Measurements from ENCODE around the gene CLDND2. TPM values are rescaled to one million over a fixed set of nuclear protein-coding genes. Genes with fewer than 3 reads are reported as not detected.
"Not testable (repeated sequence)": the region's sequence is repeated elsewhere in the genome, so short reads cannot be mapped to it uniquely, and the experiment has no call there.

CLDND2 gene
- total RNA-seq, 1 donor from 2014 or later = not detected

GRCh38 chr19:51410950-51411748 is 42.3 kb upstream of the CLDND2 start:
- Mint-ChIP-seq H3K36me3 (ENCODE audit: unreplicated experiment) (no peaks in the 10 kb centered on the region), H3K27ac (ENCODE audit: unreplicated experiment) (no peak overlapping the region)

DNA sequence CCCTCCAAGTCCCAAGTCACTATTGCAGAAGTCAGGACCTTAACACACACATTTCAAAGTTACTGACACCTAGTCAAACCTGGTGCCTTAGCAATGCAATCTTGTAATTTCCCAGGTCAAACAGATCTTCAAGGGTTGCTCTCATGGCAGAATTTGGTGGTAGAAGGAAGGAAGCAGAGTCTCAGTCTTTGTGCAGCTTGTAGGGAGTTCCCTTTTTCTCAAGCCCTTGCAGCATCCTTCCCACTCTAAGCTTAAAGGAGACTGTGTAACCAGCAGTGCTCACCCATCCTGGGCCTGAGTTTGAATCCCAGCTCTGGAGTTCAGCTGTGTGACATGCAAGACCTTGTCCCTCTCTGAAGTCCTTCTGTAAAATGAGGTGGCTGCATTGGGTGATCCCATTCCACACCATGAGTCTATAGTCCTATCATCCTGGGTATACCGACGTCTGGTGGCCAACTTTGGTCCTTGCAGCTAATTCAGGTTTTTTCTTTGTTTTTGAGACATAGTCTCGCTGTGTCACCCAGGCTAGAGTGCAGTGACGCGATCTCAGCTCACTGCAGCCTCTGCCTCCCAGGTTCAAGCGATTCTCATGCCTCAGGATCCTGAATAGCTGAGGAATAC is 38.8 kb upstream of the CLDND2 start:
- H3K9me3 Mint-ChIP-seq (ENCODE audit: unreplicated experiment) = peaks cover 7% of the 10 kb centered on the region
- no peak overlapping the region for H3K27ac Mint-ChIP-seq (ENCODE audit: unreplicated experiment)
- peak; percentile 20 for TF ChIP-seq CTCF (IDR thresholded peaks at IDR 0.05)
- no peaks in the 10 kb centered on the region for H3K36me3 Mint-ChIP-seq (ENCODE audit: unreplicated experiment)
- no peaks in the 10 kb centered on the region for H3K4me1 Mint-ChIP-seq (ENCODE audit: unreplicated experiment)
- no peaks in the 10 kb centered on the region for H3K27me3 Mint-ChIP-seq (ENCODE audit: unreplicated experiment)
- H3K4me3 Mint-ChIP-seq (ENCODE audit: unreplicated experiment) = no peak overlapping the region
- no peak for DNase-seq (ENCODE audit: extremely low spot score, unreplicated experiment)

More at GRCh38 chr19:51410950-51411748, 42.3 kb upstream of the CLDND2 start:
- Mint-ChIP-seq H3K27me3 (ENCODE audit: unreplicated experiment) (no peaks in the 10 kb centered on the region), H3K9me3 (ENCODE audit: unreplicated experiment) (peaks cover 3% of the 10 kb centered on the region), H3K4me3 (ENCODE audit: unreplicated experiment) (no peak overlapping the region), H3K4me1 (ENCODE audit: unreplicated experiment) (no peaks in the 10 kb centered on the region)
- TF ChIP-seq CTCF (IDR thresholded peaks at IDR 0.05) = no peak
- DNase-seq (ENCODE audit: extremely low spot score, unreplicated experiment) = no peak

DNA sequence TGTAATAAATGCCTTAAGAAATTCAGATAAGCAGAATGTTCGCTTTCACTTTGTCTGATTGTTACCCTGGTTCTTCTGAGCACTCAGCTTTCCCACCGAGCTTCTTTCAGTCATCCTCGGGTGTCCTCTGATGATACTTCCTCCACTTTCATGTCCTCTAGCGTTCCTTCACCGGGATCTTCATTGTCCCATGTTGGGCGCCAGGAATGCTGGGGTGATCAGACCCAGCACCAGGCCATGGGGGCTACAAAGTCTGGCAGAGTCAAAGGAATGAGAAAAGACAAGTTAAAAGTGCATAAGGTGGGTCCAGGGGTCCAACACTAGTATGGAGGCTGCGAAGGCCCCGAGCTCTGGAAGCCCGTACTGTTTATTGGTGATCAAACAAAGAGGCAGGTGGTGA is 33.3 kb upstream of the CLDND2 start:
- DNase-seq (ENCODE audit: extremely low spot score, unreplicated experiment) = no peak
- Mint-ChIP-seq H3K36me3 (ENCODE audit: unreplicated experiment) (no peaks in the 10 kb centered on the region), H3K9me3 (ENCODE audit: unreplicated experiment) (peaks cover 15% of the 10 kb centered on the region), H3K4me1 (ENCODE audit: unreplicated experiment) (no peaks in the 10 kb centered on the region), H3K27ac (ENCODE audit: unreplicated experiment) (no peak overlapping the region), H3K27me3 (ENCODE audit: unreplicated experiment) (no peaks in the 10 kb centered on the region), H3K4me3 (ENCODE audit: unreplicated experiment) (no peak overlapping the region)
- TF ChIP-seq CTCF (IDR thresholded peaks at IDR 0.05) = no peak

DNA sequence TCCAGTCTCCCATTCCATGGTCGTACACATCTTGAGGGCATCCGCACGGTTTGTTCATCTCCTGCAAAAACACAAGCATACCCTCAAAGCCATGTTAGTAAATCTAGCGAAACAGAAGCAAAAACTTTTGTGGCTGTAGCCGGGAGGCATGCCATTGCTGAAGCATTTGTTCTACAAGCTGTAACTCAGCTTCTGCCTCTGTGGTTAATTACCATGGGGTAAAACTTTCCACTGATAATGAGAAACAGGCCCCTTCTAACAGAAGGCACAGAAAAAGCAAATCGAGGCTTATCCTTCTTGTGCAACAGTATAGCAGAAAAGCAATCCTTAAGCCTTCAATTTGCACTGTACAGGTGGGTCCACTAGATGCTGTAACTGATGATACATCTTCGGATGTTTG is 31.1 kb upstream of the CLDND2 start:
- DNase-seq (ENCODE audit: extremely low spot score, unreplicated experiment); H3K4me1 Mint-ChIP-seq (ENCODE audit: unreplicated experiment); H3K27ac Mint-ChIP-seq (ENCODE audit: unreplicated experiment); H3K36me3 Mint-ChIP-seq (ENCODE audit: unreplicated experiment); H3K27me3 Mint-ChIP-seq (ENCODE audit: unreplicated experiment); H3K4me3 Mint-ChIP-seq (ENCODE audit: unreplicated experiment): not testable (repeated sequence)
- peaks cover 15% of the 10 kb centered on the region for H3K9me3 Mint-ChIP-seq (ENCODE audit: unreplicated experiment)

DNA sequence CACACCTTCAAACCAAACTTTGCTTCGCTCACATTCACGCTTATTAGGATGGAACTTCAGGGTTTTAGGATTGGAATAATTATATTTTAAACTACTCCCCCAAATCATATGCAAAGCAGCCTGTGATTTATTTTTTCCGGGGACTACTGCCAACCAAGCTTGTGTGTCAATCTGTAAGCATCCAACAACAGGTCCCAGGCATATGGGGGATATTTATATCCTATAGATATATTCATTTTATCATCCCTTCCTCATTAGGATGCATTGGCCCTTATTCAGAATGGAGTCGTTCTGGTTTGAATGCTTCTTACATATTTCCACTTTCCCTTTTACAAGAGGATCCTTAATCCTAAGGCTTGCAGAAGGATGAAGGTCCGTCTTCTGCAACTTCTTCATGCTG is 30.4 kb upstream of the CLDND2 start:
- H3K27ac Mint-ChIP-seq (ENCODE audit: unreplicated experiment) = no peak overlapping the region
- no peak for DNase-seq (ENCODE audit: extremely low spot score, unreplicated experiment)
- no peaks in the 10 kb centered on the region for H3K36me3 Mint-ChIP-seq (ENCODE audit: unreplicated experiment)
- H3K27me3 Mint-ChIP-seq (ENCODE audit: unreplicated experiment) = no peaks in the 10 kb centered on the region
- peaks cover 15% of the 10 kb centered on the region for H3K9me3 Mint-ChIP-seq (ENCODE audit: unreplicated experiment)
- no peak overlapping the region for H3K4me3 Mint-ChIP-seq (ENCODE audit: unreplicated experiment)
- TF ChIP-seq CTCF (IDR thresholded peaks at IDR 0.05) = no peak
- H3K4me1 Mint-ChIP-seq (ENCODE audit: unreplicated experiment) = peaks cover 7% of the 10 kb centered on the region

Data from osteocyte (in vitro differentiated cells).